ENCODE results near the gene HCN1. TPM values are rescaled to one million over a fixed set of nuclear protein-coding genes. Genes with fewer than 3 reads are reported as not detected.

Gene HCN1
- total RNA-seq, 1 experiment from 2014 or later = not detected

DNA sequence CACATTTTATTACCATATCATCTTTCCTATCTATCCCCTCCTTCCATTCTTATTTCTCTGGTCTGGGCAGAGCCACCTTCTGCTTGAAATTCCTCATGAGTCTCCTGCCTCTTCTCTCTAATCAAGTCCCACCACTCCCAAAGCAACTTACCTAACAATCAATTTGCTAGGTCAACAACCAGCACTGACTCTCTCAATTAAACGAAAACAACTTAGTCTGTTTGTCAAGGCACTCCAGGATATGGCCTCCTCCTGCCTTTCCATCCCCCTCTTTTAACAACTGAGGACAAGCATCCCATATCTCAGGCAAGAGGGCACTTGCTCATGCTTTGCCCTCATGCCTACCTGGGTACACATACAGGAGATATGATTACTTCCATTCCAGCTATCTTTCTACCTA, 47.4 kb downstream of the HCN1 start:
- ChIA-PET POLR2A (no interaction called here), CTCF (no interaction called here)
- Mint-ChIP-seq H3K9me3 (ENCODE audit: unreplicated experiment) (peaks cover 6% of the 10 kb centered on the region), H3K27ac (ENCODE audit: low read depth, unreplicated experiment) (no peak overlapping the region), H3K4me3 (ENCODE audit: unreplicated experiment) (no peak overlapping the region), H3K27me3 (ENCODE audit: insufficient read depth, unreplicated experiment) (no peaks in the 10 kb centered on the region), H3K36me3 (ENCODE audit: insufficient read depth, unreplicated experiment) (peaks cover 4% of the 10 kb centered on the region), H3K4me1 (ENCODE audit: insufficient read depth, unreplicated experiment) (no peaks in the 10 kb centered on the region)
- intact Hi-C loops (cut with micrococcal nuclease) = no loop called here
- no TSS peak for BruUV-seq (replicated peaks)
- TF ChIP-seq, protein P1, sequence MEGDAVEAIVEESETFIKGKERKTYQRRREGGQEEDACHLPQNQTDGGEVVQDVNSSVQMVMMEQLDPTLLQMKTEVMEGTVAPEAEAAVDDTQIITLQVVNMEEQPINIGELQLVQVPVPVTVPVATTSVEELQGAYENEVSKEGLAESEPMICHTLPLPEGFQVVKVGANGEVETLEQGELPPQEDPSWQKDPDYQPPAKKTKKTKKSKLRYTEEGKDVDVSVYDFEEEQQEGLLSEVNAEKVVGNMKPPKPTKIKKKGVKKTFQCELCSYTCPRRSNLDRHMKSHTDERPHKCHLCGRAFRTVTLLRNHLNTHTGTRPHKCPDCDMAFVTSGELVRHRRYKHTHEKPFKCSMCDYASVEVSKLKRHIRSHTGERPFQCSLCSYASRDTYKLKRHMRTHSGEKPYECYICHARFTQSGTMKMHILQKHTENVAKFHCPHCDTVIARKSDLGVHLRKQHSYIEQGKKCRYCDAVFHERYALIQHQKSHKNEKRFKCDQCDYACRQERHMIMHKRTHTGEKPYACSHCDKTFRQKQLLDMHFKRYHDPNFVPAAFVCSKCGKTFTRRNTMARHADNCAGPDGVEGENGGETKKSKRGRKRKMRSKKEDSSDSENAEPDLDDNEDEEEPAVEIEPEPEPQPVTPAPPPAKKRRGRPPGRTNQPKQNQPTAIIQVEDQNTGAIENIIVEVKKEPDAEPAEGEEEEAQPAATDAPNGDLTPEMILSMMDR (IDR thresholded peaks at IDR 0.05; ENCODE audit: unreplicated experiment) = no peak
- no peak for DNase-seq (ENCODE audit: unreplicated experiment)

DNA sequence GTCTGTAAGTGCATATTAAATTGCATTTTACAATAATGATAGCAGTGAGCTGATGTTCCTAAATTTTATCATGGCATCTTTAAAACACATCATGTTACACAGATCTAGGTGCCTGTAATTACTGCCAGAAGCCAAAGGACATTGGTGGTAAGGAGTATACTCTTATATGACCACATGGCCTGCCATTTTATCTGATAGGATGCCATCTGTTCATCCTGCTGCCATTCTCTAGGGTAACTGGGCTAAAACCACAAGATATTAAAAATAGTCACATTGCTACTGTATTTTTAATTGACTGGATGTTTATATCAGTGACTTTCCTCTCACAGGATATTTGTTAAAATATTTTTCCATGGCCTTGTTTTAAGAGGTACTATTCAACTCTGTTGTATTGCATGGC, 53.1 kb downstream of the HCN1 start:
- no peaks in the 10 kb centered on the region for H3K4me1 Mint-ChIP-seq (ENCODE audit: insufficient read depth, unreplicated experiment)

DNA sequence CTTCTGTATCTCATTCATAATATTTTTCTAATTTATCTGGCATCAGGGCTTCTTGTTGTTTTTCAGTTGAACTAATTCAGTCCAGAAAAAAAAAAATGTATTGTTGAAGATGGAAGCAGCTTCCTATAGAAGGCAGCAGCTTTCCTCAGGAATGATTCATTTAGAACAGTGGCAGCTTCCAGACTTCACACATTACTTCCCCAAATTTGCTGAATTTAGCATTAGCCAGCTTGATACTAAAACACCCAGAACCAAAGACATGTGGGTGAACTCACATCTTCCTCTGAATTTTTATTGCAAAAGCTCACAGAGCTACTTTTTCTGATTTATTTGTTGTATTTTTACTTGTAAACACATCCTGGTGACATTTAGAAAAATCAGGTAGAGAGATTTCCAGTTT, 53.8 kb downstream of the HCN1 start:
- Mint-ChIP-seq H3K4me1 (ENCODE audit: insufficient read depth, unreplicated experiment) (no peaks in the 10 kb centered on the region), H3K27ac (ENCODE audit: low read depth, unreplicated experiment) (no peak overlapping the region), H3K36me3 (ENCODE audit: insufficient read depth, unreplicated experiment) (no peaks in the 10 kb centered on the region), H3K9me3 (ENCODE audit: unreplicated experiment) (no peaks in the 10 kb centered on the region), H3K4me3 (ENCODE audit: unreplicated experiment) (no peak overlapping the region), H3K27me3 (ENCODE audit: insufficient read depth, unreplicated experiment) (no peaks in the 10 kb centered on the region)
- no TSS peak for BruUV-seq (replicated peaks)
- POLR2A ChIA-PET = interaction anchor here (0.6 kb wide), 1 partner anchor 615 kb away, joined by 3 read pairs; no protein-coding TSS in a partner anchor
- intact Hi-C loops (cut with micrococcal nuclease) = no loop called here
- DNase-seq (ENCODE audit: unreplicated experiment) = no peak
- CTCF ChIA-PET = interaction anchor here (0.6 to 1.2 kb wide), 6 partner anchors 88 to 690 kb away, joined by 3 to 6 read pairs (median 4); no protein-coding TSS in a partner anchor
- TF ChIP-seq, protein P1 (IDR thresholded peaks at IDR 0.05; ENCODE audit: unreplicated experiment) = no peak

More for the DNA sequence above, 53.1 kb downstream of the HCN1 start:
- TF ChIP-seq, protein P1 (IDR thresholded peaks at IDR 0.05; ENCODE audit: unreplicated experiment) = no peak
- CTCF ChIA-PET = no interaction called here
- POLR2A ChIA-PET = no interaction called here
- intact Hi-C loops (cut with micrococcal nuclease) = no loop called here
- BruUV-seq (replicated peaks) = no TSS peak
- Mint-ChIP-seq H3K27ac (ENCODE audit: low read depth, unreplicated experiment) (no peak overlapping the region), H3K27me3 (ENCODE audit: insufficient read depth, unreplicated experiment) (no peaks in the 10 kb centered on the region), H3K4me3 (ENCODE audit: unreplicated experiment) (no peak overlapping the region), H3K9me3 (ENCODE audit: unreplicated experiment) (no peaks in the 10 kb centered on the region), H3K36me3 (ENCODE audit: insufficient read depth, unreplicated experiment) (no peaks in the 10 kb centered on the region)
- no peak for DNase-seq (ENCODE audit: unreplicated experiment)

DNA sequence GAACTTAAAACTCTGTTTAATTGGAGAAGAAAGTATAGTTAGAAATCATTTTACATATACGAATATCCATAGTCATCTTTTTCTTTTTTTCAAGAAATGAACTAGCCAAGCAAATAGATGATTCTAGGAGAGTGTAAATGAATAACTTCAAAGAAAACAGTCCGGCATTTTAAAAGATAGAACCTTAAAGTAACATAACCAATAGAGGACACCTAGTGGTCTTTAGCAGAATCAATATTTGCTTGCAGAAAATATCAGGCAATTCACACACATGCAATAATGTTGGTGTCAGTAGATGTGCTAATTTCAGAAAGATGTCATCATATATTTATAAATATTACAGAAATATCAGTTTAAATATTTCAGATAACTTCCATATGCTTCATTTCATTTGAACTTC, 57.1 kb downstream of the HCN1 start:
- intact Hi-C loops (cut with micrococcal nuclease) = loop anchor here (1.0 to 10.0 kb wide), 4 partner anchors 114 to 774 kb away; no protein-coding TSS in a partner anchor
- H3K4me1 Mint-ChIP-seq (ENCODE audit: insufficient read depth, unreplicated experiment) = peaks cover 11% of the 10 kb centered on the region

More for the DNA sequence above, 57.1 kb downstream of the HCN1 start:
- Mint-ChIP-seq H3K9me3 (ENCODE audit: unreplicated experiment) (no peaks in the 10 kb centered on the region), H3K27me3 (ENCODE audit: insufficient read depth, unreplicated experiment) (no peaks in the 10 kb centered on the region), H3K4me3 (ENCODE audit: unreplicated experiment) (no peak overlapping the region), H3K27ac (ENCODE audit: low read depth, unreplicated experiment) (no peak overlapping the region), H3K36me3 (ENCODE audit: insufficient read depth, unreplicated experiment) (no peaks in the 10 kb centered on the region)
- ChIA-PET CTCF (interaction anchor here (0.7 to 2.8 kb wide), 4 partner anchors 8 to 705 kb away, joined by 3 to 15 read pairs (median 4); no protein-coding TSS in a partner anchor), POLR2A (no interaction called here)
- no TSS peak for BruUV-seq (replicated peaks)
- TF ChIP-seq, protein P1 (IDR thresholded peaks at IDR 0.05; ENCODE audit: unreplicated experiment) = peak; percentile 34
- peak; percentile 7 for DNase-seq (ENCODE audit: unreplicated experiment)

Measured in MCF 10A (cell line).